Measurements from ENCODE around the gene PHLDA1. TPM values are rescaled to one million over a fixed set of nuclear protein-coding genes. Genes with fewer than 3 reads are reported as not detected.

Gene PHLDA1
- total and polyA plus RNA-seq, 2 of the 4 experiments (the other 2 are of a cell fraction): 27.8 to 32.4 TPM

DNA sequence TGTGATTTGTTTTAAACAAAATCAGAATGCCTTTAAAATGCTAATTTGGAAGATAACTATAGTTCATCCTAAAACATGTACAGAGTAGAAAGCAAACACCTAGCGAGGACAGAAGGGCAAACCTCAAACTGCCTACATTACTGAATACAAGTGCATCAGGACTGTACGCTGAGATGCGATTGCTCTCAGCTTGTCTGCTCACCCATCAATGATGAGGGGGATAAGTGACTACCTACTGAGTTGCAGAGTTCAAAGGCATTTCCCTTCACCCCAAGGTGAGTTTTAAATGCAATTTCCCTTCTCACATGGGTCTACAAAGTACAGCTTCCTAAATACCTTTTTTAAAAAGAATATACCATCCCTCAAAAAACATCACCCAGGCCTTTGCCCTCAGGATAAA, 52.9 kb downstream of the PHLDA1 start:
- H3K27me3 ChIP-seq (ENCODE audit: control insufficient read depth, insufficient read depth, low read length): no peaks in the 10 kb centered on the region
- peak overlapping the region; percentile 99 for H2AK5ac ChIP-seq (ENCODE audit: low read depth, low read length)
- H3K56ac ChIP-seq (ENCODE audit: extremely low read depth, insufficient read depth, low read length): peak overlapping the region; percentile 99
- H2BK120ac ChIP-seq (ENCODE audit: low read depth, low read length): peak overlapping the region; percentile 98
- no TSS peak for BruUV-seq (replicated peaks)
- peak overlapping the region; percentile 99 for H3K27ac ChIP-seq (ENCODE audit: insufficient read depth, low read length)
- H4K91ac ChIP-seq (ENCODE audit: insufficient read depth, low read depth, low read length): peak overlapping the region; percentile 100
- no CpG with 5 or more reads among the region's 3 CpGs for WGBS, 2 experiments (ENCODE audit: extremely low coverage in 2 of 2, insufficient read length in 1 of 2)
- H3K36me3 ChIP-seq (ENCODE audit: control insufficient read depth, insufficient read depth, low read length): no peaks in the 10 kb centered on the region
- no peaks in the 10 kb centered on the region for H3K9me3 ChIP-seq (ENCODE audit: control insufficient read depth, insufficient read depth, low read length)
- POLR2A ChIA-PET (ENCODE audit: unreplicated experiment): interaction anchor here (0.6 kb wide), 1 partner anchor 333 kb away, joined by 4 read pairs; no protein-coding TSS in a partner anchor
- peak overlapping the region; percentile 96 for H4K8ac ChIP-seq (ENCODE audit: low read depth in 2 of 2, low read length in 2 of 2)
- in situ Hi-C loops (cut with MboI; ENCODE audit: low sequenced_read_pairs) (no loop called here), intact Hi-C loops (cut with micrococcal nuclease) (loop anchor here (1.0 to 5.0 kb wide), 3 partner anchors 47 to 158 kb away; no protein-coding TSS in a partner anchor), dilution Hi-C loops (cut with HindIII; ENCODE audit: low sequenced_read_pairs, unreplicated experiment) (no loop called here)
- peak overlapping the region; percentile 99 for H2BK15ac ChIP-seq (ENCODE audit: low read depth, low read length)
- peak overlapping the region; percentile 97 for H3K14ac ChIP-seq (replicated peaks; ENCODE audit: low read depth, low read length)
- peak overlapping the region; percentile 99 for H2BK20ac ChIP-seq (ENCODE audit: low read depth, low read length)
- H2AK9ac ChIP-seq (replicated peaks; ENCODE audit: low read depth, low read length, poor library complexity): peak overlapping the region; percentile 71
- H3K9me1 ChIP-seq (ENCODE audit: insufficient read depth, low read length): peaks cover 19% of the 10 kb centered on the region
- H3K9ac ChIP-seq (ENCODE audit: low read depth, low read length): peak overlapping the region; percentile 58
- peak overlapping the region; percentile 0 for H2AFZ ChIP-seq (replicated peaks; ENCODE audit: low read length, poor library complexity)
- H3K23ac ChIP-seq (ENCODE audit: low read depth, low read length): peak overlapping the region; percentile 99
- TF ChIP-seq MAZ (IDR thresholded peaks at IDR 0.05; ENCODE audit: borderline replicate concordance, low read depth, low read length): no peak
- TF ChIP-seq POLR2A (IDR thresholded peaks at IDR 0.05; ENCODE audit: low read depth, low read length): no peak
- no peak for TF ChIP-seq RAD21 (IDR thresholded peaks at IDR 0.05; ENCODE audit: low read length)
- no peak for TF ChIP-seq MXI1 (IDR thresholded peaks at IDR 0.05; ENCODE audit: borderline replicate concordance, low read depth, low read length)
- no peak for TF ChIP-seq CHD1 (IDR thresholded peaks at IDR 0.05; ENCODE audit: low read depth, low read length)
- no peak for TF ChIP-seq MAFK (IDR thresholded peaks at IDR 0.05; ENCODE audit: low read depth, low read length)
- no peak for TF ChIP-seq FOS (IDR thresholded peaks at IDR 0.05; ENCODE audit: low read depth, low read length)
- TF ChIP-seq SMC3 (IDR thresholded peaks at IDR 0.05; ENCODE audit: low read depth, low read length): no peak
- no peak for TF ChIP-seq RFX5 (IDR thresholded peaks at IDR 0.05; ENCODE audit: low read depth, low read length)
- TF ChIP-seq RCOR1 (IDR thresholded peaks at IDR 0.05; ENCODE audit: insufficient replicate concordance, low read length): no peak
- no peak for TF ChIP-seq CEBPB (IDR thresholded peaks at IDR 0.05; ENCODE audit: low read depth, low read length)
- no peak for TF ChIP-seq ELK1 (IDR thresholded peaks at IDR 0.05; ENCODE audit: borderline replicate concordance, low read depth, low read length)
- TF ChIP-seq, protein P1, sequence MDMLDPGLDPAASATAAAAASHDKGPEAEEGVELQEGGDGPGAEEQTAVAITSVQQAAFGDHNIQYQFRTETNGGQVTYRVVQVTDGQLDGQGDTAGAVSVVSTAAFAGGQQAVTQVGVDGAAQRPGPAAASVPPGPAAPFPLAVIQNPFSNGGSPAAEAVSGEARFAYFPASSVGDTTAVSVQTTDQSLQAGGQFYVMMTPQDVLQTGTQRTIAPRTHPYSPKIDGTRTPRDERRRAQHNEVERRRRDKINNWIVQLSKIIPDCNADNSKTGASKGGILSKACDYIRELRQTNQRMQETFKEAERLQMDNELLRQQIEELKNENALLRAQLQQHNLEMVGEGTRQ (IDR thresholded peaks at IDR 0.05; ENCODE audit: low read depth, low read length): no peak
- no peak for TF ChIP-seq NFE2L2 (IDR thresholded peaks at IDR 0.05; ENCODE audit: low read depth, low read length)
- no peak for TF ChIP-seq BHLHE40 (IDR thresholded peaks at IDR 0.05; ENCODE audit: low read depth, low read length)
- TF ChIP-seq CTCF (conservative IDR thresholded peaks at IDR 0.05; ENCODE audit: low read depth, low read length): no peak
- DNase-seq (no peak), ATAC-seq (ENCODE audit: low read depth) (no peak)
- H3K18ac ChIP-seq (ENCODE audit: low read depth, low read length): peak overlapping the region; percentile 100
- CTCF ChIA-PET: interaction anchor here (0.8 kb wide), 1 partner anchor 52 kb away, joined by 3 read pairs; no protein-coding TSS in a partner anchor
- H3K79me1 ChIP-seq (ENCODE audit: low read depth in 1 of 2, low read length in 2 of 2): peaks cover 8 to 36% of the 10 kb centered on the region in 2 experiments; a peak in 2 of 4 replicates
- peaks cover 22% of the 10 kb centered on the region for H3K4me1 ChIP-seq (ENCODE audit: control insufficient read depth, insufficient read depth, low read length)
- peak overlapping the region; percentile 99 for H4K5ac ChIP-seq (ENCODE audit: low read depth, low read length)
- peak overlapping the region; percentile 21 for H3K4me2 ChIP-seq (ENCODE audit: low read depth, low read length)
- peak overlapping the region; percentile 98 for H2BK5ac ChIP-seq (ENCODE audit: low read depth, low read length, poor library complexity, severe bottlenecking)
- H3K4ac ChIP-seq (ENCODE audit: low read depth, low read length): peak overlapping the region; percentile 98
- no peak overlapping the region for H3K4me3 ChIP-seq (ENCODE audit: insufficient read depth, low read depth, low read length)
- no peaks in the 10 kb centered on the region for H4K20me1 ChIP-seq (ENCODE audit: insufficient read depth, low read length)
